Fibroblast of lung (primary cell): ENCODE measurements around the gene PTPRU.

Experiments used
- CTCF ChIP-seq, 2 donors: IDR thresholded peaks in 1 of 2; conservative IDR thresholded peaks in 1 of 2; 1 replicate in 1 of 2; 2 replicates in 1 of 2; pipeline ENCODE4 v1.5.1; 2011 to 2012; ENCODE audit warnings: low read length in 2 of 2, control low read depth in 1 of 2, inconsistent platforms in 1 of 2, low read depth in 1 of 2, mild to moderate bottlenecking in 1 of 2
- EZH2 ChIP-seq: IDR thresholded peaks from 2 replicates; pipeline ENCODE4 v1.5.1; 2012; ENCODE audit warnings: low read length, control low read depth, mild to moderate bottlenecking; ENCODE audit errors: missing control alignments

GRCh38 chr1:29319300-29320110, 83.2 kb downstream of the PTPRU start:
- TF ChIP-seq CTCF (conservative IDR thresholded peaks at IDR 0.05 in 1 of 2, IDR thresholded peaks at IDR 0.05 in 1 of 2; ENCODE audit: low read depth in 1 of 2, low read length in 2 of 2) (no peak), EZH2 (no peak)
